HG03159 (cell line): ENCODE measurements around the gene TEX38.

ENCODE experiments used
- ATAC-seq: cut with Tn5 transposase; IDR thresholded peaks from one replicate; pipeline ENCODE4 v1.9.1; 2021; ENCODE audit warnings: mild to moderate bottlenecking, moderate library complexity; ENCODE audit not compliant: unreplicated experiment

Gene TEX38

DNA sequence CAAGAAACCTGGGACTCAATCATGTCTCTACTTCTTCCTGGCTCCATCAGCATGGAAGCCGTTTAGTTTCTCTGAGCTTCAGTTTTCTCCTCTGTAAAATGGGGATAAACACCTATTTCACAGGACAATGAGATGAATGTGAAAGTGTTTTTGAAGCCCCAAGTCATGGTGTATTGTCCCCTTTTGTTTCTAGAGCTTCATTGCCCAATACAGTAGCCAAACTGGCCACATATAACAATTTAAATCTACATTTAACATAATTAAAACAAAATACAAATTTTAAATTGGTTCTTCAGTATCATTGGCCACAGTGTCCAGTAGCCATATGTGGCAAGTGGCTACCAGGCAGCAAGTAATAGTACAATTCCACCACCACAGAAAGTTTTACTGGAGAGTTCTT is 49.5 kb downstream of the TEX38 start:
- ATAC-seq, result no peak

DNA sequence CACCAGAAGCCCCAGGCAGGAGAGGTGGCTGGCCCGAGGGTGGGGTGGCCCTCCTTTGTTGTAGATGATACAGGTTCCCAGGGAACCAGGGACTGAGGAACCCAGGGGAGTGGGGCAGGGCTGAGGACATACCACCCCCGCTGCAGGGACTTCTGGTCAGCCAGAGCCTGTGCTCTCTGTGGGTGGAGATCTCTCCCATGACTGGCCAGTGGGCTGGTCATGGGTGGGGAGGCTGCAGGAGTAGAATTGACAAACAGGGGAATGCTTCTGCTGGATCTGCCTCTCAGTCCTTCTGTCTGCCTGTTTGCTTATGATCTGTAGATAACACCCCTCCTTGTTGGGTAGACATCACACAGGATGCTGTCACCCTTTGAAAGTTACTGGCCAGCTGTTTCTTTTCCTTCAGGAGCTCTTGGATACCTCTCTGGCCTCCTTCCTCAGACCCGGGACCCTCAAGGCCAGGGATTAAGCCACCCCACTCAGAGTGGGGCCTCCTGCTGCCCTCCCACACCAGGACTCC is 50.1 kb downstream of the TEX38 start:
- ATAC-seq, result no peak
